ENCODE data around the gene FAM114A1.
A peak's percentile ranks its signal among the peaks of the same experiment; 100 is the strongest.

FAM114A1 gene

GRCh38 chr4:38870098-38870808, 2.6 kb downstream of the FAM114A1 start:
- no peak for TF ChIP-seq CTCF (IDR thresholded peaks at IDR 0.05; ENCODE audit: low read depth, low read length)
- no peak for TF ChIP-seq MYC (IDR thresholded peaks at IDR 0.05; ENCODE audit: low read depth, low read length)
- no peak for DNase-seq (ENCODE audit: low read depth)
- no peak overlapping the region for H3K4me3 ChIP-seq (ENCODE audit: low read depth, low read length)

GRCh38 chr4:38871593-38871992, 4.0 kb downstream of the FAM114A1 start:
- H3K4me3 ChIP-seq (ENCODE audit: low read depth, low read length), result no peak overlapping the region
- no peak for TF ChIP-seq MAX (IDR thresholded peaks at IDR 0.05; ENCODE audit: low read depth, low read length)
- TF ChIP-seq CTCF (IDR thresholded peaks at IDR 0.05; ENCODE audit: low read depth, low read length), result no peak
- no peak for DNase-seq (ENCODE audit: low read depth)

GRCh38 chr4:38872620-38873019, 5.0 kb downstream of the FAM114A1 start:
- DNase-seq (ENCODE audit: low read depth), result no peak
- TF ChIP-seq MAX (IDR thresholded peaks at IDR 0.05; ENCODE audit: low read depth, low read length) (no peak), CTCF (IDR thresholded peaks at IDR 0.05; ENCODE audit: low read depth, low read length) (no peak), MYC (IDR thresholded peaks at IDR 0.05; ENCODE audit: low read depth, low read length) (no peak), POLR2A (IDR thresholded peaks at IDR 0.05; ENCODE audit: extremely low read depth, insufficient read length) (no peak)
- H3K4me3 ChIP-seq (ENCODE audit: low read depth, low read length), result no peak overlapping the region

- TF ChIP-seq MAX (IDR thresholded peaks at IDR 0.05; ENCODE audit: low read depth, low read length) (no peak), CTCF (IDR thresholded peaks at IDR 0.05; ENCODE audit: low read depth, low read length) (peak; percentile 30)
- no peak overlapping the region for H3K4me3 ChIP-seq (ENCODE audit: low read depth, low read length)
- DNase-seq (ENCODE audit: low read depth), result peak; percentile 54
These were observed 5.8 kb downstream of the FAM114A1 start for GRCh38 chr4:38873290-38873944.

- H3K4me3 ChIP-seq (ENCODE audit: low read depth, low read length), result no peak overlapping the region
- TF ChIP-seq POLR2A (IDR thresholded peaks at IDR 0.05; ENCODE audit: extremely low read depth, insufficient read length) (no peak), MYC (IDR thresholded peaks at IDR 0.05; ENCODE audit: low read depth, low read length) (no peak)
- DNase-seq (ENCODE audit: low read depth), result no peak
These were observed 9.0 kb downstream of the FAM114A1 start for GRCh38 chr4:38876636-38877035.

- TF ChIP-seq POLR2A (IDR thresholded peaks at IDR 0.05; ENCODE audit: extremely low read depth, insufficient read length) (no peak), CTCF (IDR thresholded peaks at IDR 0.05; ENCODE audit: low read depth, low read length) (no peak), MAX (IDR thresholded peaks at IDR 0.05; ENCODE audit: low read depth, low read length) (no peak), MYC (IDR thresholded peaks at IDR 0.05; ENCODE audit: low read depth, low read length) (no peak)
- H3K4me3 ChIP-seq (ENCODE audit: low read depth, low read length), result no peak overlapping the region
- DNase-seq (ENCODE audit: low read depth), result no peak
These were observed 16.6 kb downstream of the FAM114A1 start for GRCh38 chr4:38884254-38884653.
